Measurements from ENCODE around the gene SPRR2E.
"Not testable (repeated sequence)": the region's sequence is repeated elsewhere in the genome, so short reads cannot be mapped to it uniquely, and the experiment has no call there.

The SPRR2E gene

GRCh38 chr1:153070243-153070642 is 24.1 kb downstream of the SPRR2E start:
- no peak for DNase-seq (ENCODE audit: low read depth, low spot score)

GRCh38 chr1:153058826-153059784 is 35.2 kb downstream of the SPRR2E start:
- DNase-seq (ENCODE audit: low read depth, low spot score): no peak

- no peak for DNase-seq (ENCODE audit: low read depth, low spot score)
These were observed 36.2 kb downstream of the SPRR2E start for GRCh38 chr1:153058154-153058553.

- no peak for DNase-seq (ENCODE audit: low read depth, low spot score)
These were observed 37.0 kb downstream of the SPRR2E start, which contains the start of gene SPRR2A for GRCh38 chr1:153057375-153057774. Gene SPRR2A, minus strand, starts transcription at chr1:153057512. Its CDS starts 777 bp downstream, at chr1:153056735.

- DNase-seq (ENCODE audit: low read depth, low spot score): not testable (repeated sequence)
These were observed 38.2 kb downstream of the SPRR2E start for GRCh38 chr1:153056111-153056510.

- DNase-seq (ENCODE audit: low read depth, low spot score): no peak
These were observed 45.1 kb downstream of the SPRR2E start for GRCh38 chr1:153049211-153049610.
